H1 (cell line): Measurements from ENCODE around the gene DNAJB8. TPM values are rescaled to one million over a fixed set of nuclear protein-coding genes. Genes with fewer than 3 reads are reported as not detected.

Experiments used
- CTCF ChIA-PET: fragments of 300-600 bp; sonication (Branson Sonifier 250); formaldehyde crosslinking; loops from one replicate; lab custom pipeline; 2021; ENCODE audit not compliant: partially characterized antibody; lab: Charles Lee
- POLR2A ChIA-PET: fragments of 300-600 bp; sonication (Branson Sonifier 250); formaldehyde crosslinking; loops from one replicate; lab custom pipeline; 2021; ENCODE audit warnings: inconsistent platforms; ENCODE audit not compliant: partially characterized antibody; lab: Charles Lee
- DNase-seq, 2 experiments: peaks; one replicate each; pipeline versions ENCODE4 v3.0.0 to v3.0.0-alpha.2; 2010 to 2022; ENCODE audit warnings: low spot score in 2 of 2, low read depth in 1 of 2, mixed read lengths in 1 of 2
- FAIRE-seq: peaks from 2 replicates; lab custom pipeline; 2011; peaks lifted over from hg19 to GRCh38; lab: Jason Lieb, UNC
- H2AFZ ChIP-seq: 2 replicates; pipeline ENCODE4 v1.8.1; 2012; ENCODE audit warnings: low read length, inconsistent platforms
- H2AK5ac ChIP-seq: 2 replicates; pipeline ENCODE4 v1.6.1; 2013; ENCODE audit warnings: low read depth, low read length
- H2BK120ac ChIP-seq: replicated peaks from 2 replicates; pipeline ENCODE3; 2013; ENCODE audit warnings: low read depth, low read length, inconsistent platforms
- H2BK12ac ChIP-seq: 2 replicates; pipeline ENCODE4 v1.6.1; 2013; ENCODE audit warnings: low read depth, low read length
- H2BK15ac ChIP-seq: 2 replicates; pipeline ENCODE4 v1.6.1; 2013; ENCODE audit warnings: low read length
- H2BK20ac ChIP-seq: 2 replicates; pipeline ENCODE4 v1.6.1; 2013; ENCODE audit warnings: low read length
- H2BK5ac ChIP-seq: 2 replicates; pipeline ENCODE4 v1.6.1; 2013; ENCODE audit warnings: low read depth, low read length
- H3K14ac ChIP-seq: 2 replicates; pipeline ENCODE4 v1.6.1; 2013; ENCODE audit warnings: inconsistent platforms; ENCODE audit not compliant: insufficient read length
- H3K18ac ChIP-seq: 2 replicates; pipeline ENCODE4 v1.6.1; 2013; ENCODE audit warnings: low read length; ENCODE audit errors: extremely low read depth
- H3K23ac ChIP-seq: 2 replicates; pipeline ENCODE4 v1.6.1; 2013; ENCODE audit warnings: inconsistent platforms; ENCODE audit not compliant: insufficient read length
- H3K23me2 ChIP-seq: 2 replicates; pipeline ENCODE4 v1.6.1; 2013; ENCODE audit warnings: low read depth, low read length
- H3K27ac ChIP-seq: 2 replicates; pipeline ENCODE4 v1.6.1; 2011; ENCODE audit warnings: low read depth, low read length, inconsistent platforms
- H3K27me3 ChIP-seq, 4 experiments: replicated peaks in 1 of 4; 1 replicate in 1 of 4; 2 replicates in 3 of 4; pipeline versions ENCODE4 v1.6.1 to v1.8.1; 2011 to 2013; ENCODE audit warnings: low read length in 3 of 4, mild to moderate bottlenecking in 3 of 4, inconsistent platforms in 2 of 4, mixed read lengths in 2 of 4, moderate library complexity in 1 of 4; ENCODE audit not compliant: control insufficient read depth in 3 of 4, insufficient read depth in 3 of 4; ENCODE audit errors: extremely low read depth in 1 of 4
- H3K36me3 ChIP-seq, 4 experiments: 2 replicates each; pipeline versions ENCODE4 v1.6.1 to v1.8.1; 2011 to 2013; ENCODE audit warnings: mild to moderate bottlenecking in 4 of 4, low read length in 3 of 4, moderate library complexity in 2 of 4, control low read depth in 1 of 4, inconsistent platforms in 1 of 4; ENCODE audit not compliant: insufficient read depth in 4 of 4, control insufficient read depth in 2 of 4
- H3K4ac ChIP-seq: replicated peaks from 2 replicates; pipeline ENCODE3; 2013; ENCODE audit warnings: low read length, low read depth, mixed read lengths, inconsistent platforms; ENCODE audit not compliant: insufficient read length
- H3K4me1 ChIP-seq, 4 experiments: replicated peaks in 1 of 4; 1 replicate in 1 of 4; 2 replicates in 3 of 4; pipeline versions ENCODE4 v1.6.1 to v1.8.1; 2011 to 2013; ENCODE audit warnings: low read length in 3 of 4, inconsistent platforms in 2 of 4, mixed read lengths in 1 of 4; ENCODE audit not compliant: insufficient read depth in 4 of 4, control insufficient read depth in 3 of 4
- H3K4me2 ChIP-seq, 2 experiments: 2 replicates each; pipeline versions ENCODE4 v1.6.1 to v1.8.1; 2011 to 2013; ENCODE audit warnings: low read depth in 2 of 2, low read length in 2 of 2, control low read depth in 1 of 2, inconsistent platforms in 1 of 2, mild to moderate bottlenecking in 1 of 2; ENCODE audit not compliant: insufficient read depth in 1 of 2
- H3K4me3 ChIP-seq, 4 experiments: fragments of 200-600, 300-600 bp in 1 of 4; sonication (generic), shearing (Covaris generic), sonication (Bioruptor Twin) in 1 of 4; 2 replicates each; pipeline versions ENCODE4 v1.5.1 to v1.8.1; 2011 to 2016; ENCODE audit warnings: low read length in 4 of 4, low read depth in 3 of 4, control low read depth in 2 of 4, inconsistent platforms in 2 of 4, mild to moderate bottlenecking in 2 of 4, mixed read lengths in 1 of 4, moderate library complexity in 1 of 4; ENCODE audit not compliant: insufficient read depth in 2 of 4; ENCODE audit errors: extremely low read depth in 1 of 4
- H3K56ac ChIP-seq: replicated peaks from 2 replicates; pipeline ENCODE3; 2013; ENCODE audit warnings: low read depth, mild to moderate bottlenecking, mixed read lengths, low read length, inconsistent platforms; ENCODE audit not compliant: insufficient read length
- H3K79me1 ChIP-seq: 2 replicates; pipeline ENCODE4 v1.6.1; 2013; ENCODE audit warnings: low read depth, low read length, control low read depth
- H3K79me2 ChIP-seq, 2 experiments: 2 replicates each; pipeline versions ENCODE4 v1.6.1 to v1.8.1; 2012 to 2013; ENCODE audit warnings: low read length in 2 of 2, mild to moderate bottlenecking in 2 of 2, inconsistent platforms in 1 of 2; ENCODE audit not compliant: insufficient read depth in 2 of 2, control insufficient read depth in 1 of 2
- H3K9ac ChIP-seq, 4 experiments: replicated peaks in 1 of 4; 1 replicate in 1 of 4; 2 replicates in 3 of 4; pipeline versions ENCODE4 v1.6.1 to v1.8.1; 2011 to 2013; ENCODE audit warnings: low read depth in 3 of 4, low read length in 3 of 4, control low read depth in 2 of 4, mild to moderate bottlenecking in 2 of 4, moderate library complexity in 2 of 4, inconsistent platforms in 1 of 4; ENCODE audit errors: extremely low read depth in 1 of 4
- H3K9me3 ChIP-seq, 2 experiments: 2 replicates each; pipeline versions ENCODE4 v1.6.1 to v1.8.1; 2012 to 2013; ENCODE audit warnings: mild to moderate bottlenecking in 2 of 2, moderate library complexity in 2 of 2, control low read depth in 1 of 2, inconsistent platforms in 1 of 2, low read depth in 1 of 2, low read length in 1 of 2, mixed read lengths in 1 of 2; ENCODE audit not compliant: insufficient read depth in 2 of 2
- H4K20me1 ChIP-seq, 2 experiments: replicated peaks in 1 of 2; 2 replicates each; pipeline versions ENCODE3 to v1.8.1; 2011 to 2013; ENCODE audit warnings: inconsistent platforms in 2 of 2, low read length in 2 of 2, mild to moderate bottlenecking in 1 of 2; ENCODE audit not compliant: insufficient read depth in 2 of 2, control insufficient read depth in 1 of 2
- H4K5ac ChIP-seq: 2 replicates; pipeline ENCODE4 v1.6.1; 2013; ENCODE audit warnings: low read length, low read depth, mixed read lengths, inconsistent platforms; ENCODE audit not compliant: insufficient read length
- H4K8ac ChIP-seq: 2 replicates; pipeline ENCODE4 v1.8.0; 2013; ENCODE audit warnings: mild to moderate bottlenecking, moderate library complexity, low read length, inconsistent platforms; ENCODE audit not compliant: insufficient read depth; ENCODE audit errors: extremely low read depth
- H4K91ac ChIP-seq: replicated peaks from 2 replicates; pipeline ENCODE3; 2013; ENCODE audit warnings: low read length, mixed read lengths, inconsistent platforms; ENCODE audit not compliant: insufficient read length
- RAD21 ChIP-seq, 2 experiments: IDR thresholded peaks in 1 of 2; conservative IDR thresholded peaks in 1 of 2; 2 replicates each; pipeline ENCODE4 v1.6.1; 2011; ENCODE audit warnings: low read depth in 2 of 2, low read length in 2 of 2, improper control_type of control experiment in 1 of 2, inconsistent platforms in 1 of 2, mild to moderate bottlenecking in 1 of 2, moderate library complexity in 1 of 2
- SUZ12 ChIP-seq: fragments of 200-600 bp; sonication (generic); IDR thresholded peaks from 2 replicates; pipeline ENCODE4 v1.6.1; 2012; ENCODE audit warnings: mild to moderate bottlenecking, inconsistent platforms, low read length, moderate library complexity, mixed read lengths
- WGBS, 2 experiments: shearing (Covaris generic) in 1 of 2; methylation state at CpG; one replicate each; pipeline versions ENCODE4 v1.1.6 to v1.1.7; 2013 to 2015; ENCODE audit warnings: low lambda C conversion rate in 2 of 2, mixed read lengths in 2 of 2, inconsistent platforms in 1 of 2, low coverage in 1 of 2, missing lambda C conversion rate in 1 of 2; ENCODE audit not compliant: insufficient replicate concordance in 2 of 2, insufficient coverage in 1 of 2, insufficient read length in 1 of 2; ENCODE audit errors: extremely low coverage in 1 of 2, missing lambda C conversion rate in 1 of 2; 5-methylcytosine and 5-hydroxymethylcytosine counted together
- polyA plus RNA-seq, 7 experiments: library from polyadenylated mRNA; depleted of rRNA in 3 of 7; stranded (reverse) in 5 of 7; unstranded in 2 of 7; fragments of >200 nt in 5 of 7; fragments of 200-250 nt in 2 of 7; gene quantifications; 1 replicate in 5 of 7; 2 replicates in 1 of 7; 4 replicates in 1 of 7; pipeline versions ENCODE4 v1.2.1 to v1.2.3, GENCODE V29; 2011 to 2013; ENCODE audit warnings: missing spikeins in 2 of 7, mixed read lengths in 2 of 7
- total RNA-seq: library from RNA; stranded (reverse); fragmentation: NEBNext Ultra II Directional; extraction: Animal tissue kit (Norgen Biotek cat#: 25700); gene quantifications from 2 replicates; pipeline ENCODE4 v1.2.1, GENCODE V29; 2021
- TF ChIP-seq, protein P1 (sequence below), 3 experiments: IDR thresholded peaks; 1 replicate in 2 of 3; 2 replicates in 1 of 3; pipeline versions ENCODE4 v1.5.1 to v1.6.1; 2011; ENCODE audit warnings: low read length in 3 of 3, mild to moderate bottlenecking in 3 of 3, inconsistent platforms in 2 of 3, low read depth in 1 of 3, moderate library complexity in 1 of 3; ENCODE audit not compliant: insufficient read depth in 1 of 3; ENCODE audit errors: control extremely low read depth in 1 of 3

DNAJB8 gene
- total and polyA plus RNA-seq, 2 of the 8 experiments (the other 6 are each of a cell fraction or from before 2014, with no cell fraction given) = not detected

DNA sequence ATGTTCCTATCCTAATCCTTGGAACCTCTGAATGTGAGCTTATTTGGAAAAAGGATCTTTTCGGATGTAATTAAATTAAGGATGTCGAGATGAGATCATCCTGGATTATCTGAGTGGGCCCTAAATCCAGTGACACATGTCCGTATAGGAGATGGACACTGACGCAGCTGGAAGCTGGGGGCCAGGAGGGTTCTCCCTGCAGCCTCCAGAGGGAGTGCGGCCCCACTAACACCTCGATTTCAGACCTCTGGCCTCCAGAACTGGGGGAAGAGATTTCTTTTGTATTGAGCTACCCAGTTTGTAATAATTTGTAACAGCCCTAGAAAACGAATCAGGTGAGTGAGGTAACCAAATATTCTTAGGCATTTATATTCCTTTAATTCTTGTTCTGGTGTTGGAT lies 2.5 kb downstream of the DNAJB8 start:
- H3K36me3 ChIP-seq = no peaks in the 10 kb centered on the region
- H3K18ac ChIP-seq = no peak overlapping the region
- H3K4ac ChIP-seq = no peak overlapping the region
- H2AK5ac ChIP-seq = no peak overlapping the region
- H4K5ac ChIP-seq = no peak overlapping the region
- H4K8ac ChIP-seq = no peak overlapping the region
- CTCF ChIA-PET = interaction anchor here (1.0 to 12.7 kb wide), 13 partner anchors 9 to 121 kb away, joined by 3 to 135 read pairs (median 6); no protein-coding TSS in a partner anchor
- H3K9me3 ChIP-seq = no peaks in the 10 kb centered on the region
- H3K27me3 ChIP-seq = peaks cover 0 to 13% (median 11%) of the 10 kb centered on the region in 4 experiments; a peak in 3 of 7 replicates
- no peak overlapping the region for H3K4me2 ChIP-seq
- H3K14ac ChIP-seq = no peak overlapping the region
- peaks cover 0 to 4% of the 10 kb centered on the region in 2 experiments for H4K20me1 ChIP-seq
- no peak overlapping the region for H3K27ac ChIP-seq
- no peak overlapping the region for H4K91ac ChIP-seq
- H3K79me2 ChIP-seq = no peaks in the 10 kb centered on the region
- H2BK5ac ChIP-seq = no peak overlapping the region
- no peaks in the 10 kb centered on the region; the same call in 1 of the 2 replicates for H3K79me1 ChIP-seq
- FAIRE-seq = no peak
- no peak overlapping the region for H2AFZ ChIP-seq
- H3K56ac ChIP-seq = no peak overlapping the region
- H3K9ac ChIP-seq = no peak overlapping the region
- no peaks in the 10 kb centered on the region; the same call in 1 of the 2 replicates for H3K23me2 ChIP-seq
- peaks cover 0 to 2% (median 0%) of the 10 kb centered on the region in 4 experiments; a peak in 2 of 7 replicates for H3K4me1 ChIP-seq
- no peak overlapping the region for H3K4me3 ChIP-seq
- POLR2A ChIA-PET = no interaction called here
- no peak overlapping the region for H2BK20ac ChIP-seq
- H3K23ac ChIP-seq = no peak overlapping the region
- no peak for DNase-seq
- 80% methylated on average over 7 of the region's 7 CpGs; no CpG with 5 or more reads in 1 of the 2 experiments for WGBS, 2 experiments
- no peak overlapping the region for H2BK15ac ChIP-seq
- no peak overlapping the region for H2BK12ac ChIP-seq
- TF ChIP-seq, protein P1, sequence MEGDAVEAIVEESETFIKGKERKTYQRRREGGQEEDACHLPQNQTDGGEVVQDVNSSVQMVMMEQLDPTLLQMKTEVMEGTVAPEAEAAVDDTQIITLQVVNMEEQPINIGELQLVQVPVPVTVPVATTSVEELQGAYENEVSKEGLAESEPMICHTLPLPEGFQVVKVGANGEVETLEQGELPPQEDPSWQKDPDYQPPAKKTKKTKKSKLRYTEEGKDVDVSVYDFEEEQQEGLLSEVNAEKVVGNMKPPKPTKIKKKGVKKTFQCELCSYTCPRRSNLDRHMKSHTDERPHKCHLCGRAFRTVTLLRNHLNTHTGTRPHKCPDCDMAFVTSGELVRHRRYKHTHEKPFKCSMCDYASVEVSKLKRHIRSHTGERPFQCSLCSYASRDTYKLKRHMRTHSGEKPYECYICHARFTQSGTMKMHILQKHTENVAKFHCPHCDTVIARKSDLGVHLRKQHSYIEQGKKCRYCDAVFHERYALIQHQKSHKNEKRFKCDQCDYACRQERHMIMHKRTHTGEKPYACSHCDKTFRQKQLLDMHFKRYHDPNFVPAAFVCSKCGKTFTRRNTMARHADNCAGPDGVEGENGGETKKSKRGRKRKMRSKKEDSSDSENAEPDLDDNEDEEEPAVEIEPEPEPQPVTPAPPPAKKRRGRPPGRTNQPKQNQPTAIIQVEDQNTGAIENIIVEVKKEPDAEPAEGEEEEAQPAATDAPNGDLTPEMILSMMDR (IDR thresholded peaks at IDR 0.05; ENCODE audit: control extremely low read depth in 1 of 3, insufficient read depth in 1 of 3, low read depth in 1 of 3, low read length in 3 of 3) = peak in 2 of 3 experiments; percentile 29 to 35; a peak in 1 of 4 replicates
- TF ChIP-seq RAD21 (IDR thresholded peaks at IDR 0.05 in 1 of 2, conservative IDR thresholded peaks at IDR 0.05 in 1 of 2; ENCODE audit: low read depth in 2 of 2, low read length in 2 of 2) (peak; percentile 21 to 45; a peak in 2 of 4 replicates), SUZ12 (no peak)
- no peak overlapping the region for H2BK120ac ChIP-seq
